Activated T-helper 1 cell treated with anti-CD3 and anti-CD28 coated beads, Interleukin-12 subunit alpha, Interleukin-12 subunit beta, Interleukin-2, Interleukin-4 antibody, amounts not matched to agents 30 ng/mL and 10 ng/mL and 1 ng/mL, durations not matched to agents 14 hours and 24 hours and 36 hours (primary cell): ENCODE data around the gene ACER3. TPM values are rescaled to one million over a fixed set of nuclear protein-coding genes. Genes with fewer than 3 reads are reported as not detected.

Experiments
- DNase-seq: peaks from one replicate; pipeline ENCODE4 v3.0.0; 2021; ENCODE audit warnings: low spot score
- H3K27ac Mint-ChIP-seq: one replicate; pipeline ENCODE4 v1.8.0; 2021; ENCODE audit warnings: mild to moderate bottlenecking, mixed read lengths
- H3K27me3 Mint-ChIP-seq: one replicate; pipeline ENCODE4 v1.8.0; 2022; ENCODE audit warnings: mild to moderate bottlenecking, moderate library complexity, mixed read lengths; ENCODE audit not compliant: insufficient read depth
- H3K36me3 Mint-ChIP-seq: one replicate; pipeline ENCODE4 v1.8.0; 2021; ENCODE audit warnings: low read depth, mixed read lengths
- H3K4me1 Mint-ChIP-seq: one replicate; pipeline ENCODE4 v1.8.0; 2021; ENCODE audit warnings: low read depth, mixed read lengths
- H3K4me3 Mint-ChIP-seq: one replicate; pipeline ENCODE4 v1.8.0; 2021; ENCODE audit warnings: mild to moderate bottlenecking, moderate library complexity, mixed read lengths
- H3K9me3 Mint-ChIP-seq: one replicate; pipeline ENCODE4 v1.8.0; 2021; ENCODE audit warnings: mixed read lengths
- intact Hi-C: fragments of 100-400 bp; cut with micrococcal nuclease; formaldehyde crosslinking; loops from one replicate; pipeline ENCODE4 v1.15.1; 2024
- total RNA-seq: library from RNA; stranded (reverse); gene quantifications from 2 replicates; pipeline ENCODE4 v1.2.3, GENCODE V29; 2022

Gene ACER3
- total RNA-seq, 1 donor from 2014 or later, result 12.2 TPM

GRCh38 chr11:77071077-77071476 lies 210.4 kb downstream of the ACER3 start:
- intact Hi-C loops, result no loop called here
- H3K27ac Mint-ChIP-seq, result no peak overlapping the region
- peaks cover 11% of the 10 kb centered on the region for H3K27me3 Mint-ChIP-seq
- H3K4me3 Mint-ChIP-seq, result no peak overlapping the region
- DNase-seq, result no peak
- no peaks in the 10 kb centered on the region for H3K9me3 Mint-ChIP-seq
- H3K4me1 Mint-ChIP-seq, result peaks cover 20% of the 10 kb centered on the region
- no peaks in the 10 kb centered on the region for H3K36me3 Mint-ChIP-seq

- Mint-ChIP-seq H3K4me1 (peaks cover 20% of the 10 kb centered on the region), H3K36me3 (no peaks in the 10 kb centered on the region), H3K27me3 (peaks cover 16% of the 10 kb centered on the region), H3K9me3 (no peaks in the 10 kb centered on the region), H3K4me3 (no peak overlapping the region), H3K27ac (peak overlapping the region; percentile 14)
- intact Hi-C loops, result no loop called here
- no peak for DNase-seq
Measured at GRCh38 chr11:77071671-77072605, 211.2 kb downstream of the ACER3 start.

- H3K36me3 Mint-ChIP-seq, result no peaks in the 10 kb centered on the region
- H3K4me1 Mint-ChIP-seq, result peaks cover 20% of the 10 kb centered on the region
- no peak overlapping the region for H3K27ac Mint-ChIP-seq
- H3K27me3 Mint-ChIP-seq, result peaks cover 11% of the 10 kb centered on the region
- no peak for DNase-seq
- intact Hi-C loops, result no loop called here
- H3K4me3 Mint-ChIP-seq, result no peak overlapping the region
- no peaks in the 10 kb centered on the region for H3K9me3 Mint-ChIP-seq
Measured at GRCh38 chr11:77072851-77073327, 212.2 kb downstream of the ACER3 start.

- peaks cover 20% of the 10 kb centered on the region for H3K4me1 Mint-ChIP-seq
- peak overlapping the region; percentile 24 for H3K27ac Mint-ChIP-seq
- H3K27me3 Mint-ChIP-seq, result peaks cover 10% of the 10 kb centered on the region
- DNase-seq, result no peak
- intact Hi-C loops, result no loop called here
- no peaks in the 10 kb centered on the region for H3K36me3 Mint-ChIP-seq
- no peak overlapping the region for H3K4me3 Mint-ChIP-seq
- H3K9me3 Mint-ChIP-seq, result no peaks in the 10 kb centered on the region
Measured at GRCh38 chr11:77073328-77074001, 212.7 kb downstream of the ACER3 start.

- DNase-seq, result no peak
- Mint-ChIP-seq H3K4me1 (peaks cover 20% of the 10 kb centered on the region), H3K27ac (no peak overlapping the region), H3K27me3 (peaks cover 10% of the 10 kb centered on the region), H3K4me3 (no peak overlapping the region), H3K36me3 (no peaks in the 10 kb centered on the region), H3K9me3 (no peaks in the 10 kb centered on the region)
- intact Hi-C loops, result no loop called here
Measured at GRCh38 chr11:77074205-77074604, 213.5 kb downstream of the ACER3 start.

- Mint-ChIP-seq H3K27ac (no peak overlapping the region), H3K27me3 (peaks cover 10% of the 10 kb centered on the region), H3K4me3 (no peak overlapping the region), H3K36me3 (no peaks in the 10 kb centered on the region), H3K9me3 (no peaks in the 10 kb centered on the region), H3K4me1 (peaks cover 20% of the 10 kb centered on the region)
- DNase-seq, result no peak
- intact Hi-C loops, result no loop called here
Measured at GRCh38 chr11:77074626-77075221, 214.0 kb downstream of the ACER3 start.

- DNase-seq, result no peak
- no peaks in the 10 kb centered on the region for H3K36me3 Mint-ChIP-seq
- intact Hi-C loops, result no loop called here
- H3K9me3 Mint-ChIP-seq, result no peaks in the 10 kb centered on the region
- H3K27ac Mint-ChIP-seq, result no peak overlapping the region
- peaks cover 10% of the 10 kb centered on the region for H3K27me3 Mint-ChIP-seq
- H3K4me3 Mint-ChIP-seq, result no peak overlapping the region
- peaks cover 20% of the 10 kb centered on the region for H3K4me1 Mint-ChIP-seq
Measured at GRCh38 chr11:77075425-77075905, 214.7 kb downstream of the ACER3 start.

Other genes with a start within 250 kb of the ACER3 start
- 5.5 and 5.7 TPM in 2 replicates for gene LRRC32, start 190.2 kb upstream of the ACER3 start, total RNA-seq
- 0.91 and 1.1 TPM in 2 replicates for gene TSKU, start 77.6 kb upstream of the ACER3 start, total RNA-seq
- not detected in 2 replicates for gene B3GNT6, start 173.5 kb downstream of the ACER3 start, total RNA-seq
- gene CAPN5, start 206.1 kb downstream of the ACER3 start, total RNA-seq, result 0.10 and 0.32 TPM in 2 replicates
- not detected in 2 replicates for gene OMP, start 241.9 kb downstream of the ACER3 start, total RNA-seq